Mammary epithelial cell (primary cell): Measurements from ENCODE around the gene GPC6.

Experiments used
- EZH2 ChIP-seq: IDR thresholded peaks from 2 replicates; pipeline ENCODE4 v1.6.1; 2012; ENCODE audit warnings: low read length, inconsistent platforms, borderline replicate concordance
- TF ChIP-seq, protein P1 (sequence below), 2 donors: IDR thresholded peaks in 1 of 2; conservative IDR thresholded peaks in 1 of 2; 2 replicates each; pipeline ENCODE4 v1.5.1; 2011 to 2012; ENCODE audit warnings: inconsistent platforms in 2 of 2, low read length in 2 of 2, mild to moderate bottlenecking in 2 of 2, control low read depth in 1 of 2, low read depth in 1 of 2; ENCODE audit not compliant: insufficient read depth in 1 of 2; ENCODE audit errors: extremely low read depth in 1 of 2

- TF ChIP-seq, protein P1, sequence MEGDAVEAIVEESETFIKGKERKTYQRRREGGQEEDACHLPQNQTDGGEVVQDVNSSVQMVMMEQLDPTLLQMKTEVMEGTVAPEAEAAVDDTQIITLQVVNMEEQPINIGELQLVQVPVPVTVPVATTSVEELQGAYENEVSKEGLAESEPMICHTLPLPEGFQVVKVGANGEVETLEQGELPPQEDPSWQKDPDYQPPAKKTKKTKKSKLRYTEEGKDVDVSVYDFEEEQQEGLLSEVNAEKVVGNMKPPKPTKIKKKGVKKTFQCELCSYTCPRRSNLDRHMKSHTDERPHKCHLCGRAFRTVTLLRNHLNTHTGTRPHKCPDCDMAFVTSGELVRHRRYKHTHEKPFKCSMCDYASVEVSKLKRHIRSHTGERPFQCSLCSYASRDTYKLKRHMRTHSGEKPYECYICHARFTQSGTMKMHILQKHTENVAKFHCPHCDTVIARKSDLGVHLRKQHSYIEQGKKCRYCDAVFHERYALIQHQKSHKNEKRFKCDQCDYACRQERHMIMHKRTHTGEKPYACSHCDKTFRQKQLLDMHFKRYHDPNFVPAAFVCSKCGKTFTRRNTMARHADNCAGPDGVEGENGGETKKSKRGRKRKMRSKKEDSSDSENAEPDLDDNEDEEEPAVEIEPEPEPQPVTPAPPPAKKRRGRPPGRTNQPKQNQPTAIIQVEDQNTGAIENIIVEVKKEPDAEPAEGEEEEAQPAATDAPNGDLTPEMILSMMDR (conservative IDR thresholded peaks at IDR 0.05 in 1 of 2, IDR thresholded peaks at IDR 0.05 in 1 of 2; ENCODE audit: extremely low read depth in 1 of 2, insufficient read depth in 1 of 2, low read depth in 1 of 2, low read length in 2 of 2), result no peak
- no peak for TF ChIP-seq EZH2
These were observed 308.6 kb downstream of the GPC6 start for GRCh38 chr13:93535251-93535650.
